Stimulated activated CD4-positive, alpha-beta T cell treated with anti-CD3 and anti-CD28 coated beads, Interleukin-12 subunit alpha, Interleukin-12 subunit beta, amount 100 ng/mL, for 4 hours (primary cell): ENCODE data around the gene PBX4.
"Not testable (repeated sequence)": the region's sequence is repeated elsewhere in the genome, so short reads cannot be mapped to it uniquely, and the experiment has no call there.

Experiments
- DNase-seq: peaks from one replicate; pipeline ENCODE4 v3.0.0-alpha.2; 2020

PBX4 gene

DNA sequence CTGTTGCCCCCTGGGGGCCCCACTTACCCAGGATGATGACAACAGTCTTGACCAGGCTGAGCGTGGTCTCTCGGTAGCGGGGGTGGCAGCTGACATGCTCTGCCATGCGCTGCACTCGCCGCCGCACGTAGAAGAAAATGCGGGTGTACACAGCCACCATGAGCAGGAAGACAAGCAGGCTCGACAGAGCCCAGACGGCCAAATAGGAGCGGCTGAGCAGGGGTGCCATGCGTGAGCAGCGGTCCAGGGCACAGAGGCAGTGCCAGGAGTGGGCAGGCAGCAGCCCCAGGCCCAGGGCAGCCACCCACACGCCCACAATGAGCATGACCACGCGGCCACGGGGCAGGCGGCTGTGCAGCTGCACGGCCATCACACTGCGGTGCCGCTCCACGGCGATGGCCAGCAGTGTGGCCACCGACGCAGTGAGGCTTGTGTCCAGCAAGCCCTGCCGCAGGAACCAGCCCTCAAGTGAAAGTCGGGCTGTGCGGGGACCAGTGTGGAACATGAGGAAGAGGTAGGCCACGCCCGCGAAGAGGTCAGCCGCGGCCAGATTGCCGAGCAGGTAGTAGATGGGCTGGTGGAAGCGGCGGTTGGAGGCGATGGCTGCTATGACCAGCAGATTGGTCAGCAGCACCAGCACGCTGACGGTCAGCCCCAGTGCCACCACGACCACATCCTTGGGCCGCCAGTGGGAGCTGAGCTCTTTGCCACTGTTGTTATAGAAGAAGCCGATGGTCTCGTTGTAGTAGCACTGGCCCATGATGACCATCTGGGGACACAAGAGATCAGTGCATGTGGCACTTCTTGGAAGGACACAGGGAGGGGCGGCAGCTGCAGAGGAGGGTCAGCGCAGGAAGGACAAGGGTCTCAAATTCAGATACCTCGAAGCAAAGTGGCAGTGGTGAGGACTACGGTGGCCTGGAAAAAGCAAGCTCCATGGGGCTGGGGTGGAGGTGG lies 8.3 kb upstream of the PBX4 start:
- DNase-seq = no peak

GRCh38 chr19:19624032-19624570 lies 5.6 kb upstream of the PBX4 start:
- DNase-seq = no peak

GRCh38 chr19:19623383-19623782 lies 4.9 kb upstream of the PBX4 start:
- no peak for DNase-seq

DNA sequence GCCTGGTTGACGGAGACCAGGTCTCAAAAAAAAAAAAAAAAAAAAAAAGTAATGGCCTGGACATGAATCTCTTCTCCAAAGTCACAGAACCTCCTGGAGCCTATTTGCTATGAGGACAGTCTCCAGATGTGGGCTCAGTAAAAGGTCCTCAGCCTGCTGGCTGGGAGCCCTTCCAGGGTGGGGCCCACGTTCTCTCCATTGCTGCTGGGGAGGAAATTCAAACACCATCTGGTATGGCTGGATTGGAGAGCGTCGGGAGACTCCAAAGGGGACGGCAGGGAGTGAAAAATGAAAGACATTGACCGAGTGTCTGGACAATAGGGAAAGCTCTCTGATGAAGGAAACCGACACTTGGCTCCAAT lies 1.3 kb upstream of the PBX4 start:
- DNase-seq = no peak

DNA sequence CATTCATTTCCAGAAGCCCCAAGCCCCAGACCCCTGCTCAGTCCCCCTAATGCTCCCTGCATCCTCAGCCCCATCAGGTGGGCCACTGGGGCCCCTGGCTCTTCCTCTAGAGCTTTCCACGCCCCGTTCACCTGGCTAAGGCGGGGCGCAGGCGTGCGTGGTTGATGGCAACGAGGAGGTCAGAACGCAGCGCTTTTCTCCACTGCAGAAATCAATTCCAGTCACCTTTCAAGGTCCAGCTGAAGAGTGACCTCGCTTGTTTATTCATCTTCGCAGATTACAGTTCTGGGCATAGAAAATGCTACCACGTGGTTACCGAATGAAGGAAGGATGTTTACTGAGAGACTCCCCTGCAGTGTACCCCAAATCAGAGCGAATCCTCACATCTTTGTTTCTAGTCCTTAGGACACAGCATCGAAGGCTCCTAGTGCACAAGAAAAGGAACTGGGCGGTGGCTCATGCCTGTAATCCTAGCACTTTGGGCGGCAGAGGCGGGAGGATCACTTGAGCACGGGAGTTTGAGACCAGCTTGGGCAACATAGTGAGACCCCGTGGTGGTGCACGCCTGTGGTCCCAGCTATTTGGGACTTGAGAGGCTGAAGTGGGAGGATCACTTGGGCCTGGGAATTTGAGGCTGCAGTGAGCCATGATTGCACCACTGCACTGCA lies 828 bp upstream of the PBX4 start:
- DNase-seq = no peak

GRCh38 chr19:19615086-19615485 lies 3.4 kb downstream of the PBX4 start:
- no peak for DNase-seq

DNA sequence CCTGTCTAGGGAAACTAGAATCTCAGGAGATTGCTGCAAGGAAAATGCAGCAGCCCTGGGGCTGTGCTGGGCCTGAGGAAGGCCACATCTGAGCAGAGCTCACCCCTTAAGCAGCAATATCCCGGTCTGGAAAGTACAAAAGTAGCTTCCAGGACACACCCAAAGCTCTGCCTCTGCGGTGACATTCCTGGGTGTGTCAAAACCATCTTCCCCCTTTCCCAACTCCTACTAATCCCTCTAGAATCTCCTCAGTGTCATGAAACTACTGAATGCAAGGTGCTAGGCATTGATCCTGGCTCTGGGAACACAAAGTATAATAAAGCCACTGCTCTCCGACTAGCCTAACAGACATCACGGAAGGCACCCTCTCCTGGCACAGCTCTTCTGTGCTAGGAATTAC lies 5.0 kb downstream of the PBX4 start:
- no peak for DNase-seq

- DNase-seq = no peak
These were observed 7.9 kb downstream of the PBX4 start for GRCh38 chr19:19610376-19611202.

GRCh38 chr19:19606686-19607085 lies 11.8 kb downstream of the PBX4 start:
- DNase-seq = not testable (repeated sequence)

GRCh38 chr19:19606021-19606420 lies 12.5 kb downstream of the PBX4 start:
- no peak for DNase-seq

DNA sequence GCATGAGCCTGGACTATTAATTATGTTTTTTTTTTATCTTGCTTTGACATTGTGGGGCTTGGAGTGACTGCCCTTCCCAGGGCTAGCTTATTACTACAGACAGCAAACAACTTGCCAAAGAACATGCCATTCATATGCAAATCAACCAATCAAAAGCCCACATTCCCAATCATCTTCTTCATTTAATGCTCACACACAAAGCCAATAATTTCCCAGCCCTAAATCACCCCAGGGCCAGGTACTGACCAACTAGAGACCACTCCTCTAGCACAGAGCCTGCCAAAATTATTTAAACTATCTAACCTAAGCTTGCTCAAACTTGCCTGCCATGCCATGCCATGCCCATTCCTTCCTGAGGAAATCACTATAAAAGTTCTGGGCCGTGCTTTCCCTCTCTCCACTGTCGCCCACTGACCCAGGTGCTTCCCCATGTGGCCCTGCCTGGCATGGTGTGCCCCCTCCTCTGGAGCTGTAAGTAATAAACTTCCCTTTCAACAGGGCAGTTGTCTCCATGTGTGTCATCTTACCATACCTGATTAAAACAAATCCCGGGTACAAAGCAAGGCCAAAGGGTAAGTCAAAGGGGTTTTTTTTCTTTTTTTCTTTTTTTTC lies 15.7 kb downstream of the PBX4 start:
- DNase-seq = no peak

DNA sequence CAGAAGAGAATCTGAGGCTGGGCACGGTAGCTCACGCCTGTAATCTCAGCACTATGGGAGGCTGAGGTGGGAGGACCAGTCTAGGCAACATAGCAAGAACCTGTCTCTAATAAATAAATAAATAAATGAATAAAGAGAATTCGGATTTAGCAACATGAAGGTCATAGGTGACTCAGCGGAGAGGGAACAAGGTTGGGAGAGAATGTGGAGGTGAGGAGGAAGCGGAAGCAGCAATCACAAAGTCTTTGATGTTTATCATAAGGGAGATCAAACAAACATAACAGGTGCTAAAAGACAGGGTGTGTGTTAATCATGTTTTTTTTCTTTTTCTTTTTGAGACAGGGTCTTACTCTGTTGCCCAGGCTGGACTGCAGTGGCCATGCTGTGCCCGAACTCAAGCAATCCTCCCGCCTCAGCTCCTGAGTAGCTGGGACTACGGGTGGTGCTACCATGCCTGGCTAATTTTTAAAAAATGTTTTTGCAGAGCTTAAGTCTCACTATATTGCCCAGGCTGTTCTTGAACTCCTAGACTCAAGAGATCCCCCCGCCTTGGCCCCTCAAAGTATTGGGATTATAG lies 16.3 kb downstream of the PBX4 start:
- no peak for DNase-seq

- no peak for DNase-seq
These were observed 17.6 kb downstream of the PBX4 start for GRCh38 chr19:19600793-19601330.

- peak; percentile 39 for DNase-seq
These were observed 19.6 kb downstream of the PBX4 start for GRCh38 chr19:19598728-19599451.

DNA sequence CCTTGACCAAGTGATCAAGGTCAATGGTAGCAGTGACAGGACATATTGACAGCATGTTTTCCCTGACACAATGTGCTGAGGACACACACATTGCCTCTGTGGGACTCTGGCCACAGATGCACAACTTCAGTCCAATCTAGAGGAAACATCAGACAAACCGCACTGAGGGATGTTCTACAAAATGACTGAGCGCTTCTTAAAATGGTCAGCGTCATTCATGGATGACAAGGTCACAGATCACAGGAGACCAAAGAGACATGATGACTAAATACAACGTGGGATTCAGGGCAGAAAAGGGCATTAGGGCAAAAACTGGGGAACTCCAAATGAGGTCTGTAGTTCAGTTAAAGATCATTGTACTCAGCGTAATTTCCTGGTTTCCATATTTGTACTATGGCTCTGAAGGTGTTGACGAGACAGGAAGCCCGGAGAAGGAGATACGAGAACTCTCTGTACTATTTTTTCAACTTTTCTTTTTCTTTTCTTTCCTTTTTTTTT lies 20.6 kb downstream of the PBX4 start:
- DNase-seq = no peak

- DNase-seq = no peak
These were observed 23.3 kb downstream of the PBX4 start for GRCh38 chr19:19595171-19595701.

GRCh38 chr19:19594381-19594780 lies 24.1 kb downstream of the PBX4 start:
- no peak for DNase-seq

- no peak for DNase-seq
These were observed 25.8 kb downstream of the PBX4 start for GRCh38 chr19:19592690-19593089.

- peak; percentile 52 for DNase-seq
These were observed 27.2 kb downstream of the PBX4 start for GRCh38 chr19:19591133-19591825.

DNA sequence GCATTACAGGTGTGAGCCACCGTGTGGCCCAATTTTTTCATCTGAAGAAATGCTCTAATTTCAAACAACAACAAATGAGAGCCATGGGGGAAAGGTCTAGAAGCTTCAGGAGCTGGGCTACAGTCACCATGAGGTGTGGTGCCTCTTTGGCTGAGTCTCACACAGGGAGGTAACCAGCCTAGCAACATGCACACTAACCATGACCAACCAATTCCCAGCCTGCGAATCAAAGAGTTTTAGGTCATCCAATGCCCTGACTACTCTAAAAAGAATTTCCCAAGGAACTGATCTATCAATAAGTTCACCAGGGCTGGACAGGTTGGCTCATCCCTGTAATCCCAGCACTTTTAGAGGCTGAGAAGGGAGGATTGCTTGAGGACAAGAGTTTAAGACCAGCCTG lies 29.9 kb downstream of the PBX4 start:
- DNase-seq = no peak
